GM12873 (cell line): ENCODE measurements around the gene TMEM132A.

Source experiments
- CTCF ChIP-seq: IDR thresholded peaks from 2 replicates; pipeline ENCODE4 v1.5.1; 2012; ENCODE audit warnings: low read depth, mild to moderate bottlenecking, moderate library complexity, low read length, control low read depth; ENCODE audit not compliant: insufficient read depth; ENCODE audit errors: missing control alignments

TMEM132A gene

GRCh38 chr11:60929764-60930163 lies 5.5 kb downstream of the TMEM132A start:
- no peak for TF ChIP-seq CTCF

GRCh38 chr11:60930394-60930793 lies 6.1 kb downstream of the TMEM132A start:
- no peak for TF ChIP-seq CTCF

- TF ChIP-seq CTCF: no peak
These were observed 7.7 kb downstream of the TMEM132A start for GRCh38 chr11:60931917-60932316.

- TF ChIP-seq CTCF: no peak
These were observed 8.5 kb downstream of the TMEM132A start for GRCh38 chr11:60932605-60933356.

- no peak for TF ChIP-seq CTCF
These were observed 9.3 kb downstream of the TMEM132A start for GRCh38 chr11:60933416-60934123.

- TF ChIP-seq CTCF: no peak
These were observed 10.0 kb downstream of the TMEM132A start for GRCh38 chr11:60934124-60934789.
